Measurements from ENCODE around the gene GUCY2D.

Gene GUCY2D

DNA sequence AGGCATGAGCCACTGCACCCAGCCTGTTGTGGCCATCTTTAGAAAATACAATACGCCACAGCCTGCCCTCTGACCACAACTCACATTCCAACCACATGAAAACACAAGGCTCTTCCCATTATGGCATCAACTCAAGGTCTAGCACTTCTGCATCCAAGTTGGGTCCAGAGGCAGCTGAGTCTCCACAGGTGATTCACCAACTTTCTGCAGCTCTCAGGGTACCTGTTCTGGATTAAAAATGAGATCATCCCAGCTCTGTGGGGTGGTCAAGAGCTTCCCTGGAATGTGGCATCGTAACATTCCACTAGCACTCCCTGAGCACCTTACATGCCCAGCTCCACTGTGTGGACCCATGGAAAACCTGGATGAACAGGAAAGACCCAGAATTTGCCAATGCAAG is 9.9 kb upstream of the GUCY2D start:
- TF ChIP-seq, protein P1, sequence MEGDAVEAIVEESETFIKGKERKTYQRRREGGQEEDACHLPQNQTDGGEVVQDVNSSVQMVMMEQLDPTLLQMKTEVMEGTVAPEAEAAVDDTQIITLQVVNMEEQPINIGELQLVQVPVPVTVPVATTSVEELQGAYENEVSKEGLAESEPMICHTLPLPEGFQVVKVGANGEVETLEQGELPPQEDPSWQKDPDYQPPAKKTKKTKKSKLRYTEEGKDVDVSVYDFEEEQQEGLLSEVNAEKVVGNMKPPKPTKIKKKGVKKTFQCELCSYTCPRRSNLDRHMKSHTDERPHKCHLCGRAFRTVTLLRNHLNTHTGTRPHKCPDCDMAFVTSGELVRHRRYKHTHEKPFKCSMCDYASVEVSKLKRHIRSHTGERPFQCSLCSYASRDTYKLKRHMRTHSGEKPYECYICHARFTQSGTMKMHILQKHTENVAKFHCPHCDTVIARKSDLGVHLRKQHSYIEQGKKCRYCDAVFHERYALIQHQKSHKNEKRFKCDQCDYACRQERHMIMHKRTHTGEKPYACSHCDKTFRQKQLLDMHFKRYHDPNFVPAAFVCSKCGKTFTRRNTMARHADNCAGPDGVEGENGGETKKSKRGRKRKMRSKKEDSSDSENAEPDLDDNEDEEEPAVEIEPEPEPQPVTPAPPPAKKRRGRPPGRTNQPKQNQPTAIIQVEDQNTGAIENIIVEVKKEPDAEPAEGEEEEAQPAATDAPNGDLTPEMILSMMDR (IDR thresholded peaks at IDR 0.05; ENCODE audit: low read depth, low read length, missing control alignments): no peak
- H3K4me3 ChIP-seq (ENCODE audit: low read depth, low read length): no peak overlapping the region
- DNase-seq (ENCODE audit: low read depth): no peak

DNA sequence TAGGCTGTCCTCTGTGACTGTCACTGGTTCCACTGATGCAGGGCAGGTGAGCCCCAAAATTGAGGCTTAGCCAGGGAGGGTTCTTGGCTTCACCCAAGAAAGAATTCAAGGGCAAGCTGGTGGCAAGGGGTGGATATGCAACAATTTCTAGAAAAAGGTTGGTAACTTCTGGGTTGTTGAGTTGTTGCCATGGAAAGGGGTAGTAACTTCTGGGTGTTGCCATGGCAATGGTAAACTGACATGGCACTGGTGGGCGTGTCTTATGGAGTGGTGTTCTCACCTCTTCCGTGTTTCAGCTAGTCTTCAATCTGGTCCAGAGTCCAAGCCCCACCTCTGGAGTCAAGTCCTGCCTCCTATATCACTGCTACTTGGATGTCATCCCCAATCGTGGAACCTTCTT is 9.5 kb upstream of the GUCY2D start:
- DNase-seq (ENCODE audit: low read depth): no peak
- H3K4me3 ChIP-seq (ENCODE audit: low read depth, low read length): no peak overlapping the region
- TF ChIP-seq, protein P1 (IDR thresholded peaks at IDR 0.05; ENCODE audit: low read depth, low read length, missing control alignments): no peak

DNA sequence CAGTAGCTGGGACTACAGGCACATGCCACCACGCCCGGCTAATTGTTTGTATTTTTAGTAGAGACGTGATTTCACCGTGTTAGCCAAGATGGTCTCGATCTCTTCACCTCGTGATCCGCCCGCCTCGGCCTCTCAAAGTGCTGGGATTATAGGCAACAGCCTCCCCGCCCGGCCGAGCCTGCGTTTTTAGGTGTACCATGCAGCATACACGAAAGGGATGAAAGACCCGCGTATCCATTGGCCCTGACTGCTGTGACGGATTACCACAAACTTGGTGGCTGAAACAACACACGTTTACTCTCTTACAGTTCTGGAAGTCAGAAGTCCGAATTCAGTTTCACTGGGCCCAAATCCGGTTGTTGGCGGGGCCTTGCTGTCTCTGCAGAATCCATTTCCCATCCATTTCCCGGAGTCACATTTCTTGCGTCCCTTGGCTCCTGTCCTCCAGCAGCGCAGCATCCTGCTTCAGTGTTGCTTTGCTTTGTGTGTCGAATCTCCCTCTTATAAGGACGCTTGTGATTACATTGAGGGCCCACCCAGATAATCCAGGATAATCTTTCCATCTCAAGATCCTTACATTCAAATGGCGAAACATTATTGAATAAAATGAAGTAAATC is 8.3 kb upstream of the GUCY2D start:
- no peak overlapping the region for H3K4me3 ChIP-seq (ENCODE audit: low read depth, low read length)
- no peak for DNase-seq (ENCODE audit: low read depth)
- TF ChIP-seq, protein P1 (IDR thresholded peaks at IDR 0.05; ENCODE audit: low read depth, low read length, missing control alignments): no peak

DNA sequence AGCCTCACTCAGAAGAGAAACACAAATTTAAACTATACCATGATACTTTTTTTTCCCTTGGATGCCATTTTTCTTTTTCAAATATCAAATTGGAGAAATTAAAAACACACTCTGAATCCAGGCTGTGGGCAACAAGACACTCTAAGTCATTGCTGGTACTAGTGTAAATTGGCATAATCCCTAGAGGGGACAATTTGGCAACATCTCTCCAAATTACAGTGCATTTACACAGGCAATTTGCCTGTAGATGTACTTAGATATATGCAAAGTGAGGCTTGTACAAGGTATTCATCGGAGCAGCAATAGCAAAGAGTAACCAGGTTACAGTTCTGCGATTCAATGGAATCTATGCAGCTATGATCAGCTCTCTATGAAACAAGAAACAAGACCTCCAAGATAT is 6.7 kb upstream of the GUCY2D start:
- TF ChIP-seq, protein P1 (IDR thresholded peaks at IDR 0.05; ENCODE audit: low read depth, low read length, missing control alignments): no peak
- H3K4me3 ChIP-seq (ENCODE audit: low read depth, low read length): no peak overlapping the region
- DNase-seq (ENCODE audit: low read depth): no peak

DNA sequence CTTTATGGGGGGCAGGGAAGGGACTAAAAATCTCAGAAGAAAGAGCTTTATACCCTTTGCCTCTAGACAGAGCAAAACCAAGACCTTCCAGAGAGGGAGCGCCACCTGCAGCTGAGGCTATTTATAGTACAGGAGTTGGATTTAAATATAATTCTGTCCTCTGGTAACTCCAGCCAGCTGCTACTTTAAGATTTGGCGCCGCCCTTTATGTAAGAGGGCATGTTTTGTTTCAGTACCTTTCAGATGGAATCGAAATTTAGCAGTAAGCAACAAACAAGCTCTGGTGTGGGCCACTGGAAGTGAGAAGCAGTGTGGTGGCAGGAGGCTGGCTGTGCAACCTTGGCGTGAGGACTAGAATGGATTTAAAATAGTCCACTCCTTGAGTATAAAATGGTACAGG is 5.2 kb upstream of the GUCY2D start:
- no peak overlapping the region for H3K4me3 ChIP-seq (ENCODE audit: low read depth, low read length)
- TF ChIP-seq, protein P1 (IDR thresholded peaks at IDR 0.05; ENCODE audit: low read depth, low read length, missing control alignments): peak; percentile 25
- DNase-seq (ENCODE audit: low read depth): no peak

DNA sequence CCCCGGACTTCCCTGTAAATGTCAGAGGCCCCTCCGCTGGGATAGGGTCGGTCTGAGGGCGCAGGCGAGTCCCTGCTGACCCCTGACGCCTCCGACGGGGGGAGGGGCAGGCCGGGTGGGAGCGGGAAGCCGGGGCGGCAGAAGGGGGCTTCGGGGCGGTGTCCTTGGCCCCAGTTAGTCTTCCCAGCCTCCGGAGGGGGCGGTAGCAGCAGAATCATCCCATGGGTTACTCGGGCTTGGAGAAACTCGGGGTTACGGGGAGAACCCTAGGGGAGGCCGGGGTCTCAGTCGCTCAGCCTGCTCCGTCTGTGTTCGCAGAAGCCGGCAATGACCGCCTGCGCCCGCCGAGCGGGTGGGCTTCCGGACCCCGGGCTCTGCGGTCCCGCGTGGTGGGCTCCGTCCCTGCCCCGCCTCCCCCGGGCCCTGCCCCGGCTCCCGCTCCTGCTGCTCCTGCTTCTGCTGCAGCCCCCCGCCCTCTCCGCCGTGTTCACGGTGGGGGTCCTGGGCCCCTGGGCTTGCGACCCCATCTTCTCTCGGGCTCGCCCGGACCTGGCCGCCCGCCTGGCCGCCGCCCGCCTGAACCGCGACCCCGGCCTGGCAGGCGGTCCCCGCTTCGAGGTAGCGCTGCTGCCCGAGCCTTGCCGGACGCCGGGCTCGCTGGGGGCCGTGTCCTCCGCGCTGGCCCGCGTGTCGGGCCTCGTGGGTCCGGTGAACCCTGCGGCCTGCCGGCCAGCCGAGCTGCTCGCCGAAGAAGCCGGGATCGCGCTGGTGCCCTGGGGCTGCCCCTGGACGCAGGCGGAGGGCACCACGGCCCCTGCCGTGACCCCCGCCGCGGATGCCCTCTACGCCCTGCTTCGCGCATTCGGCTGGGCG is 542 bp downstream of the GUCY2D start:
- TF ChIP-seq, protein P1 (IDR thresholded peaks at IDR 0.05; ENCODE audit: low read depth, low read length, missing control alignments): no peak
- no peak overlapping the region for H3K4me3 ChIP-seq (ENCODE audit: low read depth, low read length)
- no peak for DNase-seq (ENCODE audit: low read depth)

Measured in GM12864 (cell line).